RWPE2 (cell line): ENCODE results near the gene PRDM10.

Source experiments
- ATAC-seq: fragments of 200-7000 bp; cut with Tn5 transposase; 3 replicates; pipeline ENCODE4 v1.9.1; 2021; ENCODE audit warnings: low read depth
- DNase-seq: peaks from one replicate; pipeline ENCODE4 v3.0.0-alpha.2; 2020; ENCODE audit warnings: low spot score
- H3K27ac ChIP-seq: fragments of 450-650 bp; 2 replicates; pipeline ENCODE4 v1.5.1; 2017; ENCODE audit warnings: mild to moderate bottlenecking; ENCODE audit not compliant: poor library complexity, severe bottlenecking
- H3K27me3 ChIP-seq: fragments of 250-450 bp; sonication (Bioruptor Pico); 2 replicates; pipeline ENCODE4 v1.5.1; 2021; ENCODE audit warnings: mild to moderate bottlenecking, moderate library complexity; ENCODE audit not compliant: insufficient read depth, poor library complexity, severe bottlenecking
- H3K36me3 ChIP-seq: fragments of 250-450 bp; sonication (Bioruptor Pico); 2 replicates; pipeline ENCODE4 v1.5.1; 2020; ENCODE audit warnings: low read depth, mild to moderate bottlenecking, moderate library complexity
- H3K4me1 ChIP-seq: fragments of 250-450 bp; sonication (Bioruptor Pico); 2 replicates; pipeline ENCODE4 v1.5.1; 2021; ENCODE audit warnings: mild to moderate bottlenecking, moderate library complexity; ENCODE audit not compliant: insufficient read depth, poor library complexity, severe bottlenecking
- H3K4me3 ChIP-seq: fragments of 250-450 bp; sonication (Bioruptor Pico); 2 replicates; pipeline ENCODE4 v1.5.1; 2021; ENCODE audit warnings: mild to moderate bottlenecking, moderate library complexity; ENCODE audit not compliant: severe bottlenecking
- H3K9me3 ChIP-seq: fragments of 250-450 bp; sonication (Bioruptor Pico); 2 replicates; pipeline ENCODE4 v1.5.1; 2021; ENCODE audit warnings: mild to moderate bottlenecking, moderate library complexity; ENCODE audit not compliant: severe bottlenecking
- CTCF ChIP-seq: fragments of 450-650 bp; IDR thresholded peaks from one replicate; pipeline ENCODE4 v1.5.1; 2017; ENCODE audit warnings: mild to moderate bottlenecking, moderate library complexity; ENCODE audit not compliant: poor library complexity, severe bottlenecking

PRDM10 gene

GRCh38 chr11:129968591-129969419 lies 33.8 kb downstream of the PRDM10 start:
- TF ChIP-seq CTCF = no peak
- DNase-seq = no peak

GRCh38 chr11:129967996-129968395 lies 34.6 kb downstream of the PRDM10 start:
- no peaks in the 10 kb centered on the region for H3K36me3 ChIP-seq
- no peak overlapping the region for H3K4me3 ChIP-seq
- no peak overlapping the region for H3K27ac ChIP-seq
- no peak for TF ChIP-seq CTCF
- DNase-seq (no peak), ATAC-seq (no peak)
- no peaks in the 10 kb centered on the region for H3K27me3 ChIP-seq
- no peaks in the 10 kb centered on the region for H3K9me3 ChIP-seq
- H3K4me1 ChIP-seq = no peaks in the 10 kb centered on the region

More at GRCh38 chr11:129968591-129969419, 33.8 kb downstream of the PRDM10 start:
- Histone ChIP-seq H3K36me3 (no peaks in the 10 kb centered on the region), H3K27ac (no peak overlapping the region), H3K9me3 (no peaks in the 10 kb centered on the region), H3K27me3 (no peaks in the 10 kb centered on the region), H3K4me3 (no peak overlapping the region), H3K4me1 (no peaks in the 10 kb centered on the region)
- ATAC-seq = no peak

GRCh38 chr11:129965248-129965647 lies 37.4 kb downstream of the PRDM10 start:
- peaks cover 6% of the 10 kb centered on the region for H3K4me1 ChIP-seq
- H3K4me3 ChIP-seq = no peak overlapping the region
- no peak overlapping the region for H3K27ac ChIP-seq
- ATAC-seq (no peak), DNase-seq (no peak)
- no peaks in the 10 kb centered on the region for H3K9me3 ChIP-seq
- no peaks in the 10 kb centered on the region for H3K36me3 ChIP-seq
- no peak for TF ChIP-seq CTCF
- H3K27me3 ChIP-seq = no peaks in the 10 kb centered on the region

GRCh38 chr11:129960216-129961214 lies 42.1 kb downstream of the PRDM10 start:
- no peak for TF ChIP-seq CTCF
- Histone ChIP-seq H3K4me3 (no peak overlapping the region), H3K27ac (no peak overlapping the region), H3K27me3 (no peaks in the 10 kb centered on the region), H3K9me3 (no peaks in the 10 kb centered on the region), H3K4me1 (peaks cover 10% of the 10 kb centered on the region), H3K36me3 (0 out of 2 replicates have a peak, but pooled peaks cover 12% of the 10 kb centered on the region)
- ATAC-seq (peak; percentile 93), DNase-seq (no peak)
